Activated T-cell treated with anti-CD3 and anti-CD28 coated beads, Interleukin-2, amount 50 U/mL, for 72 hours (primary cell): ENCODE measurements around the gene HOXA6. TPM values are rescaled to one million over a fixed set of nuclear protein-coding genes. Genes with fewer than 3 reads are reported as not detected.

Source experiments
- ATAC-seq, 2 donors: fragments of 150-1000 bp; cut with Tn5 transposase; replicated peaks in 1 of 2; 2 replicates each; pipeline ENCODE4 v1.10.0; 2021; ENCODE audit warnings: moderate library complexity in 2 of 2, mild to moderate bottlenecking in 1 of 2
- DNase-seq, 2 donors: peaks; one replicate each; pipeline ENCODE4 v3.0.0; 2021 to 2022; ENCODE audit warnings: mixed read lengths in 1 of 2
- H3K27ac Mint-ChIP-seq: one replicate; pipeline ENCODE4 v1.8.0; 2022; ENCODE audit warnings: mild to moderate bottlenecking, moderate library complexity, mixed read lengths
- H3K27me3 Mint-ChIP-seq: one replicate; pipeline ENCODE4 v1.8.0; 2022; ENCODE audit warnings: low read depth, mixed read lengths
- H3K36me3 Mint-ChIP-seq, 2 donors: one replicate each; pipeline ENCODE4 v1.8.0; 2022; ENCODE audit warnings: mixed read lengths in 2 of 2, mild to moderate bottlenecking in 1 of 2; ENCODE audit not compliant: insufficient read depth in 2 of 2
- H3K4me1 Mint-ChIP-seq: one replicate; pipeline ENCODE4 v1.8.0; 2022; ENCODE audit warnings: low read depth, mixed read lengths
- H3K4me3 Mint-ChIP-seq, 2 donors: one replicate each; pipeline ENCODE4 v1.8.0; 2022; ENCODE audit warnings: mild to moderate bottlenecking in 2 of 2, mixed read lengths in 2 of 2, moderate library complexity in 2 of 2
- H3K9me3 Mint-ChIP-seq, 2 donors: one replicate each; pipeline ENCODE4 v1.8.0; 2022; ENCODE audit warnings: mixed read lengths in 2 of 2
- total RNA-seq, 2 donors: library from RNA; stranded (reverse); gene quantifications; one replicate each; pipeline ENCODE4 v1.2.3, GENCODE V29; 2022

HOXA6 gene
- total RNA-seq, 2 donors from 2014 or later = 0.31 TPM; not detected in 1

DNA sequence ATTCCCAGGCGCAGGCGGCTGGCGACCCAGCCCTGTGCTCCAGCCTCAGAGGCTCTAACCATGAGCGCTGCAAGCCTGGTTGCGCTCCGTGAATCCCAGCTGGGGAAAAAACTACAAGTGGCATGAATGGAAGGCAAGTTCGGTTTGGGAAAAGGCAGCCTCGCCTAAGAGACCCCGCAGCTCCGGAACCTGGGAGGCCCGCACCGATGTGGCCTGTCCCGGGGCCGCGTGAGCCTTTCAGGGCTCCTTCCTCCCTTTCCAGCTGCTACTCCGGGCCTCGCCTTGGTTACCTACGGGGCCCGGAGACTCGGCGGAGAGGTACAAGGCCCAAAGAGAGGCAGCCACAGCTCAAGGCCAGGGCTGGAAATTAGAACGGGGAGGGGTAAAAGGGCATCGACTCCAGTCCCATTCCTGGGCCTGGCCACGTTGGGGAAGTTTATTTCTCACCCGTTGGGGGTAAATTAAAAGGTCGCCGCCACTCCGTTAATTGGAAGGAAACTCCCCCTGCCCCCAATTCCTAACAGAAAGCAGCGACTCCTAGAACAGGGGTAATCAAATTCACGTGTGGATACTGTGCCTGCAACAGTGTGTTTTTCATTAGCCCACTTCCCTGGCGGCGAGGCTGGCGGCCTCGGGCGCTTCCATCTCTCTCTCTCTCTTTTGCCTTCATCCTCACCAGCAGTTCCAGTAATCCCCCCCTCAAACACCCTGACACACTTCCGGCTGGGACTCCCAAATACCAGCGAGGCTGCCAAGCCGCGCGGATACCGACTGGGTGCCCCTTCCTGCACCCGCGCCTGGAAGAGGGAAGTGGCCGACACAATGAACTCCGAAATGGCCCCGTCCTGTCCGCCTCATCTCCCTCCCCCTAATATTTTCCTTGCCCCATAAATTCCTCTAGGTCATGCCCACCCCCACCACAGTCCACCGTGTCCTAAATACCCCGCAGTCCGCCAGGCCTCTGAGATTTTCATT is 19.2 kb upstream of the HOXA6 start:
- ATAC-seq (no peak), DNase-seq (no peak)
- peak overlapping the region; percentile 16 to 47 for H3K4me3 Mint-ChIP-seq
- peaks cover 81% of the 10 kb centered on the region for H3K27me3 Mint-ChIP-seq
- H3K27ac Mint-ChIP-seq = peak overlapping the region; percentile 41
- H3K9me3 Mint-ChIP-seq = no peaks in the 10 kb centered on the region
- H3K4me1 Mint-ChIP-seq = peaks cover 33% of the 10 kb centered on the region
- H3K36me3 Mint-ChIP-seq = peaks cover 0 to 3% of the 10 kb centered on the region in 2 donors

DNA sequence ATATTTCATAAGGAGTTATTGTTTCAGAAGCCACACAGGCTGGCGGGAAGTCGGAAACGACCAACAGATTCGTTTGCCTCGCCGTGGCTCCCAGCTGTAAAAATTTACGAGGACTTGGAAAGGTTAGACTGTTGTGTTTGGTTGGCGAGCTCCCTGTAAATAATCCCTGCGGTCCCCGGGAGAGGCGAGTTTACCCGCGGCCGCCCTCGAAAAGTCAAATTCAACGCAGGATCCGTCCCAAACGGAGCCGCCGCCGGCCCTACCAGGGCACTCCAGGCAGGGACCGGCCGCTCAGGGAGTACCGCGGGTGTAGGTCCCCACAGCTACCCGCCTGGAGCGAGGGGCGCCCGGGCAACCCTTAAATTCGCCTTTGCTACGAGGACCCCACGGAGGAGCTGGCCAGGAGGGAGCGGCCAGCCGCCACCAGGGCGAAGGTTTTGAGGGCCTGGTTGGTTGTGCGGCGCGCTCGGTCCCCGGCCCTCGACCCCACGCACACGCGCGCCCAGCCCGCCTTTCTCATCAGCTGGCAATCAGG is 18.5 kb upstream of the HOXA6 start:
- peak overlapping the region; percentile 68 for H3K27ac Mint-ChIP-seq
- peak overlapping the region; percentile 65 to 67 for H3K4me3 Mint-ChIP-seq
- H3K9me3 Mint-ChIP-seq = no peaks in the 10 kb centered on the region
- peaks cover 27% of the 10 kb centered on the region for H3K4me1 Mint-ChIP-seq
- peaks cover 0 to 3% of the 10 kb centered on the region in 2 donors for H3K36me3 Mint-ChIP-seq
- peaks cover 74% of the 10 kb centered on the region for H3K27me3 Mint-ChIP-seq
- DNase-seq (no peak), ATAC-seq (no peak)

GRCh38 chr7:27165089-27165995 is 17.8 kb upstream of the HOXA6 start, which contains the start of gene HOXA9:
HOXA9 (minus strand) TSS chr7:27165537; CDS start chr7:27165457, 80 bp downstream.
- DNase-seq (no peak), ATAC-seq (no peak)
- peak within 1 kb of the TSS; percentile 65 to 67 for H3K4me3 Mint-ChIP-seq
- H3K27ac Mint-ChIP-seq = peak within 1 kb of the TSS; percentile 76
- peaks cover 69% of the 10 kb centered on the region for H3K27me3 Mint-ChIP-seq
- no peaks in the 10 kb centered on the region for H3K9me3 Mint-ChIP-seq
- H3K4me1 Mint-ChIP-seq = peaks cover 28% of the 10 kb centered on the region
- H3K36me3 Mint-ChIP-seq = peaks cover 0 to 3% of the 10 kb centered on the region in 2 donors

DNA sequence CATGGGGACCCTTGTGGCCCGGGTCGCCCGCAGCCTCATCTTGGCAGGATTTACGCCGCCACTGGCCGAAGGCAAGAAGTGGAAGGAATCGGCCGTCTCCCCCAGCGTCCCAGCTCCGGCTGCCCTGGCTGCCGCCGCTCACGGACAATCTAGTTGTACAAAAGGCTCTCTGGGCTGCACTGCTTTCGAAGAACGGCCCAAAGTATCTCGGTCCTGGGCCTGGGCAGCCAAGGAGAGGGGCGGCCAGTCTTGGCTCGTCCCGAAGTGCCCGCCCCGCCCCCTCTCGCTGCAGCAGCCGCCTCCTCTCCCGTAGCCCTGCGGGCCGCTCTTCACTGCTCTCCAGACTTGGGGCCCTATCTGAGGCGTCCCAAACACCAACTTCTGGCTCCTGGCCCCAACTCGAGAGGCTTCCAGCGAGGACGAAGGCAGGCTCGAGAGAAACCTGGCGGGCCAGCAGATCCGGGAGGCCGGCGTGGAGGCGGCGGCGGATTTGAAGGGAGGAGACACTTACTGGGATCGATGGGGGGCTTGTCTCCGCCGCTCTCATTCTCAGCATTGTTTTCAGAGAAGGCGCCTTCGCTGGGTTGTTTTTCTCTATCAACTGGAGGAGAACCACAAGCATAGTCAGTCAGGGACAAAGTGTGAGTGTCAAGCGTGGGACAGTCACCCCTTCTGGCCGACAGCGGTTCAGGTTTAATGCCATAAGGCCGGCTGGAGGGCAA is 17.0 kb upstream of the HOXA6 start:
- Mint-ChIP-seq H3K9me3 (no peaks in the 10 kb centered on the region), H3K4me3 (peak overlapping the region; percentile 65), H3K36me3 (peaks cover 0 to 3% of the 10 kb centered on the region in 2 donors), H3K4me1 (peaks cover 34% of the 10 kb centered on the region), H3K27me3 (peaks cover 74% of the 10 kb centered on the region), H3K27ac (peak overlapping the region; percentile 76)
- DNase-seq (no peak), ATAC-seq (no peak)

GRCh38 chr7:27164045-27164366 is 16.4 kb upstream of the HOXA6 start:
- H3K9me3 Mint-ChIP-seq = no peaks in the 10 kb centered on the region
- peaks cover 0 to 3% of the 10 kb centered on the region in 2 donors for H3K36me3 Mint-ChIP-seq
- H3K27me3 Mint-ChIP-seq = peaks cover 77% of the 10 kb centered on the region
- DNase-seq (no peak), ATAC-seq (no peak)
- peaks cover 35% of the 10 kb centered on the region for H3K4me1 Mint-ChIP-seq
- no peak overlapping the region for H3K27ac Mint-ChIP-seq
- peak overlapping the region; percentile 29 to 65 for H3K4me3 Mint-ChIP-seq

DNA sequence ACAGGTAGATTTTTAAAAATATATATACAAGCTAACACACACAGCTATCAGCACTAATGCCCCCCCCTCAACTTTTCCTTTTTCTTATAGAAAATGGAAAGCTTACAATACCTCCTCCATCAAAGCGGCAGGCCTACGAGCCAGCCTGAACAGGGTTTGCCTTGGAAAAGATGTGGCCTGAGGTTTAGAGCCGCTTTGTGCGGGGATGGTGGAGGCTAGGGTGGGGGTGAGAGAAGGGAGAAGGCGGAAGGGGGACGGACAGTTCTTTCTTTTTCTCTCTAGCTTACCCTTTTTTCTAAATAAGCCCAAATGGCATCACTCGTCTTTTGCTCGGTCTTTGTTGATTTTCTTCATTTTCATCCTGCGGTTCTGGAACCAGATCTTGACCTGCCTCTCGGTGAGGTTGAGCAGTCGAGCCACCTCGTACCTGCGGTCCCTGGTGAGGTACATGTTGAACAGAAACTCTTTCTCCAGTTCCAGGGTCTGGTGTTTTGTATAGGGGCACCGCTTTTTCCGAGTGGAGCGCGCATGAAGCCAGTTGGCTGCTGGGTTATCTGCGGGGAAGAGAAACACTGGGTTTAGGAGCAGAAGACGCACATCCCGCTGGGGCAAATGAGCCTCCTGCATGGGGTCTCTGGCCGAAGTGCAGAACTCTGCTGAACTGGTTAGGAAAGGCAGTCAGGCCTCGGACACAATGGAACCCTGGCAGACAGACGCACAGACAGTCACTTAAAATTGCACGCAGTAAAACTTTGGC is 15.9 kb upstream of the HOXA6 start:
- no peaks in the 10 kb centered on the region for H3K9me3 Mint-ChIP-seq
- peaks cover 77% of the 10 kb centered on the region for H3K27me3 Mint-ChIP-seq
- H3K36me3 Mint-ChIP-seq = peaks cover 0 to under 1% of the 10 kb centered on the region in 2 donors
- no peak for ATAC-seq
- H3K27ac Mint-ChIP-seq = no peak overlapping the region
- H3K4me1 Mint-ChIP-seq = peaks cover 36% of the 10 kb centered on the region
- DNase-seq = no peak
- no peak overlapping the region for H3K4me3 Mint-ChIP-seq

DNA sequence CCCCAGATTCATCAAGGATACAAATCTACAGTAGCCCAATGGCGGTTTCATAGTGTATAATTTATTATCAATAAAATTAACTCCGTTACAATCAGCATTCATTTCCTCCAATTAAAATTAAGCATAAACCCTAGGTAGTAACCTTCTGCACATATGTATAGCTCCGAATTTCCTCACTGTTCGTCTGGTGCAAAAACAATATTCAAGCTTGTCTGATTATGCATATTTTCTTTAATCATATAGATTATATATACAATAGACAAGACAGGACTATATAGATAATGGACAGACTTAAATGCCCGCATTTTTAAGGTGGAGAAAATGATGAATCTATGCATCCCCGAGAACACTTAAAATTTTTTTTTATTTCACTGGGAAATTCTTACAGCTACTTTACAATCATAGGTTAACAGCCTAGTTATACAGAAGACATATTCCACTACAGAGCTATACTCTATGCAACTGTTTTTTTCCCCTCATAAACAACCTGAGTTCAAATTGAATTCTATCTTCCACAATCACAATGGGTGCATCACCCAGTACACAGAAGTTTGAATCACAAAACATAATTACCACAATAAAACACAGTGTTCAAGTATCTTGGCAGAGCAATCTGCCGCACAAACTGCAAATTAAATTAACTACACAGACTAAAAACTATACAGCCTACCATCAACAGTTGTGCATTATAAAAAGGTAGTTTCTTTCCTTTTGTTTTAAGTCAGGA is 15.2 kb upstream of the HOXA6 start:
- Mint-ChIP-seq H3K4me3 (no peak overlapping the region), H3K27me3 (peaks cover 77% of the 10 kb centered on the region), H3K27ac (no peak overlapping the region), H3K36me3 (no peaks in the 10 kb centered on the region), H3K9me3 (no peaks in the 10 kb centered on the region), H3K4me1 (peaks cover 36% of the 10 kb centered on the region)
- no peak for ATAC-seq
- DNase-seq = no peak

DNA sequence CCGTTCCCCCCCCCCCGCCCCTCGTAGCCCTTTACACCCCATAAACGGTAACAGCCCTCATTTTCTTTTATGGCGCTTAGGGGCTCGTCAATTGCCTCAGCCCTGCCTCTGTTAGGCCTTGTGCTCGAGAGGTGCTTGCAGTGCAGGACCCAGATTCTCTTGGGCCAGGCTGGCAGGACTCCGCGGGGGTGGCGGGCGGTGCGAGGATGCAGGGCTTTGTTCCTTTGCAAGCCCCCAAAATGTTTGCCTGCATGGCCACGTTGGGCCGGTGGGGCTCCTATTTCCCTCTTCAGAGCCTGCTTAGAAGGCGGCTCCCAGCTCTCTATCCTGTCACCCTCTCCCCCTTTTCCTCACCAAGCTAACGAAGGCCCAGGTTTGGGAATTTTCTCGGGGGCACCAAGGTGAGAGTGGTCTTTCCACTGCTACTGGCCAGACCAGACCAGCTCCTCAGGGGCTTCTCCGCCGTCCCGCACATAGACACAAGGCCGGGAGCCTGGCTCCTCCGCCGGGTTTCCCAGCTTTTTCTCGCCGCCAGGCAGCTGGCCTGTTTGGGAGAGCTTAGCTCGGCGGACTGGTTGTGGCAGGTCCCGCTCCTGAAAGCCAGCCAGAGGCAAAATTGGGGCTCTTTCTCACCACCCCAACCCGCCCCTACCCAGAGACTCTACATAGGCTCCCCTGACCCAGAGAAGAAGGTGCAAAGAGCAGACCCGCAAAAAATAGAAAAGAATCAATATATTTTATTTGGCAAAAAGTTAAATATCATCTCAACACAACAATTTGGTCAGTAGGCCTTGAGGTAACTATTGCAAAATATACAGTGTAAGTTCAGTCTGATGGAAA is 14.4 kb upstream of the HOXA6 start:
- Mint-ChIP-seq H3K27me3 (peaks cover 77% of the 10 kb centered on the region), H3K9me3 (no peaks in the 10 kb centered on the region), H3K4me1 (peaks cover 34% of the 10 kb centered on the region), H3K27ac (no peak overlapping the region), H3K4me3 (no peak overlapping the region), H3K36me3 (no peaks in the 10 kb centered on the region)
- DNase-seq (no peak), ATAC-seq (no peak)

DNA sequence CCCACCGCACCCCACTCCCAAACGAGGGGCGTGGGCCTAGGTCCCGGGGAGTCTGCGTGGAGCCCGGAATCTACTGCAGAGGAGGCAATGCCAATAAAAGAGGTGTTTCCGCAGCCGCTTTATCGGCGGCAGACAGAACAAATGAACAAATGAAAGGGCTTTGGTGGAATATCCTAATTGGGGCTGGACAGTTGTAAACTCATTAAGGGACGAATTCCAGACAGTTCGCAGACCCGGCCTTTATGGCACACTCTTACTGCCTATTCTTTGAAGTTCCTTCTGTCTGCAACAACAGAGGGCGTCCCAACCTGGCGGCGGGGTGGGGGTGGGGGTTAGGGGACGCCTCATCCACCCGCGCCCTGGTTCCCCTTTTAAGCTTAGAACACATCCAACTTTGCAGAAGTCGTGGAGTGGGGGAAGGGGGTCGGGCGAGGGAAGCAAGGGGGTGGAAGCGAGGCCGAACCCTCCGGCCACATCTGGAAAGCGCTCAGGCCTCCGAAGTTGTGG is 13.7 kb upstream of the HOXA6 start:
- Mint-ChIP-seq H3K27ac (no peak overlapping the region), H3K4me1 (peaks cover 35% of the 10 kb centered on the region), H3K9me3 (no peaks in the 10 kb centered on the region), H3K4me3 (peak overlapping the region; percentile 54 to 81), H3K36me3 (no peaks in the 10 kb centered on the region), H3K27me3 (peaks cover 81% of the 10 kb centered on the region)
- no peak for DNase-seq
- no peak for ATAC-seq

GRCh38 chr7:27160546-27161213 is 13.1 kb upstream of the HOXA6 start:
- H3K27me3 Mint-ChIP-seq = peaks cover 82% of the 10 kb centered on the region
- ATAC-seq = peak; percentile 65 to 66
- H3K27ac Mint-ChIP-seq = no peak overlapping the region
- no peaks in the 10 kb centered on the region for H3K9me3 Mint-ChIP-seq
- DNase-seq = peak; percentile 84 to 86
- H3K4me3 Mint-ChIP-seq = peak overlapping the region; percentile 54 to 81
- H3K36me3 Mint-ChIP-seq = no peaks in the 10 kb centered on the region
- peaks cover 35% of the 10 kb centered on the region for H3K4me1 Mint-ChIP-seq
